Stimulated activated CD8-positive, alpha-beta memory T cell treated with anti-CD3 and anti-CD28 coated beads, Interleukin-4, amount 100 ng/mL, for 24 hours (primary cell): ENCODE measurements around the gene PKN2.

ENCODE experiments used
- DNase-seq: peaks from one replicate; pipeline ENCODE4 v3.0.0-alpha.2; 2020; ENCODE audit warnings: low read depth

PKN2 gene

GRCh38 chr1:88735382-88735781 lies 51.3 kb downstream of the PKN2 start:
- no peak for DNase-seq

GRCh38 chr1:88735909-88736308 lies 51.8 kb downstream of the PKN2 start:
- DNase-seq = no peak

- DNase-seq = no peak
Observed at GRCh38 chr1:88736633-88737248, 52.7 kb downstream of the PKN2 start.

- DNase-seq = no peak
Observed at GRCh38 chr1:88737338-88737927, 53.4 kb downstream of the PKN2 start.

GRCh38 chr1:88740784-88741183 lies 56.7 kb downstream of the PKN2 start:
- DNase-seq = no peak

- DNase-seq = no peak
Observed at GRCh38 chr1:88741413-88741812, 57.3 kb downstream of the PKN2 start.

- no peak for DNase-seq
Observed at GRCh38 chr1:88742531-88742930, 58.5 kb downstream of the PKN2 start.

GRCh38 chr1:88744142-88744541 lies 60.1 kb downstream of the PKN2 start:
- DNase-seq = no peak

GRCh38 chr1:88746916-88747315 lies 62.8 kb downstream of the PKN2 start:
- no peak for DNase-seq

GRCh38 chr1:88751714-88752113 lies 67.6 kb downstream of the PKN2 start:
- no peak for DNase-seq

GRCh38 chr1:88753506-88753905 lies 69.4 kb downstream of the PKN2 start:
- no peak for DNase-seq

GRCh38 chr1:88763649-88764406 lies 79.8 kb downstream of the PKN2 start:
- DNase-seq = no peak

- DNase-seq = no peak
Observed at GRCh38 chr1:88768187-88768586, 84.1 kb downstream of the PKN2 start.

- DNase-seq = no peak
Observed at GRCh38 chr1:88768816-88769215, 84.7 kb downstream of the PKN2 start.

GRCh38 chr1:88773540-88774150 lies 89.6 kb downstream of the PKN2 start:
- no peak for DNase-seq

GRCh38 chr1:88774151-88774556 lies 90.1 kb downstream of the PKN2 start:
- no peak for DNase-seq

GRCh38 chr1:88777604-88778149 lies 93.6 kb downstream of the PKN2 start:
- DNase-seq = no peak

GRCh38 chr1:88779880-88780279 lies 95.8 kb downstream of the PKN2 start:
- DNase-seq = no peak

GRCh38 chr1:88780485-88780884 lies 96.4 kb downstream of the PKN2 start:
- DNase-seq = no peak

GRCh38 chr1:88783145-88783544 lies 99.1 kb downstream of the PKN2 start:
- DNase-seq = no peak

GRCh38 chr1:88784551-88784950 lies 100.5 kb downstream of the PKN2 start:
- no peak for DNase-seq

GRCh38 chr1:88787023-88787903 lies 103.2 kb downstream of the PKN2 start:
- no peak for DNase-seq
